ENCODE measurements around the gene HLA-DPA1. TPM values are rescaled to one million over a fixed set of nuclear protein-coding genes. Genes with fewer than 3 reads are reported as not detected.

Gene HLA-DPA1
- total RNA-seq, 1 experiment from 2014 or later = 2.6 TPM

DNA sequence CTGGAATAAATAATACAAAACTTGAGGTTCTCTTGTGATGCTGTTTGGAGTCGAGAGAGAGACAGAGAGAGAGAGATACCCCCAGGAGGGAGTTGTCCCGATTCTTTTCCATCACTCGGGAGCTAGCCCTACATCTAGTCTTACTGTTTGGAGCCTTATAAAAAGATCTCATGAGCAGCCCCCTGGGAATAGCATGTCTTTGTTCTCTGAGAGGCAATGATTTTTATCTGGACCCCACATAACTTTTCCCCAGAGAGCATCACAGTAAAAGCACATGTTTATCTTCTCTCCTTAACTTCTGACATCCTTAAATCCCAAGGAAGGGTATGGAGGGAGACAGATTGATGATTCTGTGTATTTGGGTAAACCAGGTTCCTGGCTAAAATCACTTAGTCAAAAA lies 43.2 kb downstream of the HLA-DPA1 start:
- H2BK20ac ChIP-seq (ENCODE audit: low read depth, low read length, poor library complexity, severe bottlenecking) = no peak overlapping the region
- H4K8ac ChIP-seq (replicated peaks; ENCODE audit: insufficient read length, low read depth, low read length) = no peak overlapping the region
- H3T11ph ChIP-seq (ENCODE audit: low read length) = no peak overlapping the region
- H4K5ac ChIP-seq (ENCODE audit: insufficient read length, low read depth, low read length) = no peak overlapping the region
- H3K79me2 ChIP-seq (ENCODE audit: insufficient read depth, low read length) = no peaks in the 10 kb centered on the region
- WGBS (ENCODE audit: extremely low coverage, insufficient read length, low lambda C conversion rate) = no CpG with 5 or more reads among the region's 3 CpGs
- no peak overlapping the region for H2BK5ac ChIP-seq (ENCODE audit: insufficient read length, low read length)
- no peak overlapping the region for H2AK5ac ChIP-seq (ENCODE audit: insufficient read length, low read length)
- no peaks in the 10 kb centered on the region for H3K79me1 ChIP-seq (ENCODE audit: insufficient read depth, low read depth, low read length, poor library complexity, severe bottlenecking)
- H3K4me3 Mint-ChIP-seq = no peak overlapping the region
- H3K4me1 Mint-ChIP-seq = peaks cover 0 to 4% of the 10 kb centered on the region in 2 experiments; a peak in 1 of 4 replicates
- H3K4ac ChIP-seq (ENCODE audit: low read depth, low read length) = no peak overlapping the region
- no peak overlapping the region for H2BK15ac ChIP-seq (ENCODE audit: low read depth, low read length)
- no peaks in the 10 kb centered on the region for H4K20me1 ChIP-seq (ENCODE audit: control insufficient read depth, insufficient read depth, insufficient read length)
- H3K9me3 ChIP-seq (ENCODE audit: control insufficient read depth, low read depth, low read length) = no peaks in the 10 kb centered on the region
- no peak overlapping the region for H3K18ac ChIP-seq (ENCODE audit: insufficient read length, low read depth, low read length)
- no peak overlapping the region for H3K9ac ChIP-seq (ENCODE audit: extremely low read depth, insufficient read length, low read length)
- H4K91ac ChIP-seq (ENCODE audit: insufficient read length, low read depth, low read length) = no peak overlapping the region
- H3K4me2 ChIP-seq (ENCODE audit: insufficient read depth, insufficient read length, low read length) = no peak overlapping the region
- peaks cover 25% of the 10 kb centered on the region for H3K27me3 Mint-ChIP-seq (ENCODE audit: low read depth)
- no peaks in the 10 kb centered on the region for H3K4me1 ChIP-seq (ENCODE audit: insufficient read depth, low read length)
- H3K23ac ChIP-seq (ENCODE audit: insufficient read length, low read depth, low read length) = no peak overlapping the region
- TF ChIP-seq, protein P1, sequence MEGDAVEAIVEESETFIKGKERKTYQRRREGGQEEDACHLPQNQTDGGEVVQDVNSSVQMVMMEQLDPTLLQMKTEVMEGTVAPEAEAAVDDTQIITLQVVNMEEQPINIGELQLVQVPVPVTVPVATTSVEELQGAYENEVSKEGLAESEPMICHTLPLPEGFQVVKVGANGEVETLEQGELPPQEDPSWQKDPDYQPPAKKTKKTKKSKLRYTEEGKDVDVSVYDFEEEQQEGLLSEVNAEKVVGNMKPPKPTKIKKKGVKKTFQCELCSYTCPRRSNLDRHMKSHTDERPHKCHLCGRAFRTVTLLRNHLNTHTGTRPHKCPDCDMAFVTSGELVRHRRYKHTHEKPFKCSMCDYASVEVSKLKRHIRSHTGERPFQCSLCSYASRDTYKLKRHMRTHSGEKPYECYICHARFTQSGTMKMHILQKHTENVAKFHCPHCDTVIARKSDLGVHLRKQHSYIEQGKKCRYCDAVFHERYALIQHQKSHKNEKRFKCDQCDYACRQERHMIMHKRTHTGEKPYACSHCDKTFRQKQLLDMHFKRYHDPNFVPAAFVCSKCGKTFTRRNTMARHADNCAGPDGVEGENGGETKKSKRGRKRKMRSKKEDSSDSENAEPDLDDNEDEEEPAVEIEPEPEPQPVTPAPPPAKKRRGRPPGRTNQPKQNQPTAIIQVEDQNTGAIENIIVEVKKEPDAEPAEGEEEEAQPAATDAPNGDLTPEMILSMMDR (conservative IDR thresholded peaks at IDR 0.05) = no peak
- no peak overlapping the region for H3K27ac Mint-ChIP-seq
- no peaks in the 10 kb centered on the region; a peak in 1 of 7 replicates for H3K36me3 Mint-ChIP-seq (ENCODE audit: insufficient read depth in 1 of 3, low read depth in 3 of 3)
- H2AFZ ChIP-seq (ENCODE audit: low read length) = no peak overlapping the region
- peaks cover 4 to 7% of the 10 kb centered on the region in 2 experiments; a peak in 2 of 5 replicates for H3K9me3 Mint-ChIP-seq
- no peaks in the 10 kb centered on the region for H3K27me3 ChIP-seq (ENCODE audit: insufficient read depth, low read length)
- no peak overlapping the region for H3K27ac ChIP-seq (ENCODE audit: insufficient read length, low read depth, low read length)
- no peak overlapping the region for H3K56ac ChIP-seq (ENCODE audit: insufficient read length, low read depth, low read length)
- no peak overlapping the region for H3K14ac ChIP-seq (ENCODE audit: insufficient read depth, low read length)
- no peaks in the 10 kb centered on the region for H3K23me2 ChIP-seq (ENCODE audit: insufficient read length, low read depth, low read length, poor library complexity, severe bottlenecking)
- no peak overlapping the region for H2BK120ac ChIP-seq (ENCODE audit: low read depth, low read length, poor library complexity, severe bottlenecking)
- no peak overlapping the region for H2BK12ac ChIP-seq (ENCODE audit: insufficient read length, low read depth, low read length)
- DNase-seq = no peak

Measured in H9 (cell line).